Naive B cell (primary cell): ENCODE data around the gene PTPN3. TPM values are rescaled to one million over a fixed set of nuclear protein-coding genes. Genes with fewer than 3 reads are reported as not detected.
"Not testable (repeated sequence)": the region's sequence is repeated elsewhere in the genome, so short reads cannot be mapped to it uniquely, and the experiment has no call there.

Source experiments
- ATAC-seq, 2 donors: fragments of 150-1000 bp; cut with Tn5 transposase; 2 replicates each; pipeline ENCODE4 v1.10.0; 2021; ENCODE audit warnings: low read depth in 2 of 2, mild to moderate bottlenecking in 2 of 2, moderate library complexity in 2 of 2
- DNase-seq: peaks from one replicate; pipeline ENCODE4 v3.0.0; 2022
- H3K27ac Mint-ChIP-seq, 6 donors: one replicate each; pipeline ENCODE4 v1.8.0; 2020 to 2022; ENCODE audit warnings: mild to moderate bottlenecking in 6 of 6, mixed read lengths in 6 of 6, moderate library complexity in 5 of 6, inconsistent platforms in 2 of 6
- H3K27me3 Mint-ChIP-seq, 3 donors: one replicate each; pipeline ENCODE4 v1.8.0; 2021 to 2022; ENCODE audit warnings: mixed read lengths in 3 of 3, mild to moderate bottlenecking in 1 of 3
- H3K36me3 Mint-ChIP-seq, 2 donors: one replicate each; pipeline ENCODE4 v1.8.0; 2020 to 2022; ENCODE audit warnings: mixed read lengths in 2 of 2, inconsistent platforms in 1 of 2, mild to moderate bottlenecking in 1 of 2
- H3K4me1 Mint-ChIP-seq, 3 donors: one replicate each; pipeline ENCODE4 v1.8.0; 2020 to 2022; ENCODE audit warnings: mixed read lengths in 3 of 3, inconsistent platforms in 1 of 3, mild to moderate bottlenecking in 1 of 3, moderate library complexity in 1 of 3
- H3K4me3 Mint-ChIP-seq, 8 donors: one replicate each; pipeline ENCODE4 v1.8.0; 2020 to 2022; ENCODE audit warnings: mild to moderate bottlenecking in 8 of 8, mixed read lengths in 8 of 8, moderate library complexity in 8 of 8, inconsistent platforms in 2 of 8
- H3K9me3 Mint-ChIP-seq, 7 donors: one replicate each; pipeline ENCODE4 v1.8.0; 2020 to 2022; ENCODE audit warnings: mixed read lengths in 7 of 7, mild to moderate bottlenecking in 5 of 7, inconsistent platforms in 2 of 7, moderate library complexity in 1 of 7
- polyA plus RNA-seq, 6 donors: library from polyadenylated mRNA; unstranded; fragments of 300-500 nt; fragmentation: Illumina TruSeq; gene quantifications; one replicate each; pipeline ENCODE4 v1.2.3, GENCODE V29; 2021; ENCODE audit warnings: low read depth in 6 of 6

PTPN3 gene
- polyA plus RNA-seq: not detected

GRCh38 chr9:109498195-109499092 lies at the start of gene PTPN3:
TSS of gene PTPN3 (minus strand) at chr9:109498307. CDS start at chr9:109463434, 34,873 bp downstream.
- Mint-ChIP-seq H3K27ac (peak within 1 kb of the TSS in 1 of 6 donors; percentile 25), H3K36me3 (peaks cover 0 to 12% of the 10 kb centered on the region in 2 donors), H3K4me1 (peaks cover 0 to 12% (median 8%) of the 10 kb centered on the region in 3 donors), H3K27me3 (peaks cover 62 to 79% (median 71%) of the 10 kb centered on the region in 3 donors), H3K9me3 (peaks cover 0 to 7% (median 2%) of the 10 kb centered on the region in 7 donors), H3K4me3 (peak within 1 kb of the TSS in 4 of 8 donors; percentile 23 to 68 (median 42))
- ATAC-seq (no peak), DNase-seq (no peak)

DNA sequence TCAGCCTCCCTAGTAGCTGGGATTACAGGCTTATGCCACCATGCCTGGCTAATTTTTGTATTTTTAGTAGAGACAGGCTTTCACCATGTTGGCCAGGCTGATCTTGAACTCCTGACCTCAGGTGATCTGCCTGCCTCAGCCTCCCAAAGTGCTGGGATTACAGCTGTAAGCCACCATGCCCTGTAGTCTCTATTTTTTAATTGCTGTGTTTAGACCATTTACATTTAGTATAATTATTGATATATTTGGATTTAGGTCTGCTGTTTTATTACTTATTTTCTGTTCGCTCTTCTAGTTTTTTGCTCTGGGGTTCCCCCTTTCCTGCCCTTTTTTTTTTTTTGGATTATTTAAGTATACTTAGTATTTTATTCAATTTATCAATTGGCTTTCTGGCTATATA lies 46.8 kb upstream of the PTPN3 start:
- not testable (repeated sequence) for ATAC-seq, H3K4me1 Mint-ChIP-seq, H3K27ac Mint-ChIP-seq, H3K4me3 Mint-ChIP-seq, H3K36me3 Mint-ChIP-seq, DNase-seq
- Mint-ChIP-seq H3K9me3 (peaks cover 4 to 73% (median 38%) of the 10 kb centered on the region in 7 donors), H3K27me3 (peaks cover 5 to 27% (median 11%) of the 10 kb centered on the region in 3 donors)

- Mint-ChIP-seq H3K4me1 (no peaks in the 10 kb centered on the region), H3K27me3 (peaks cover 10 to 33% (median 20%) of the 10 kb centered on the region in 3 donors), H3K4me3 (no peak overlapping the region), H3K27ac (no peak overlapping the region), H3K9me3 (peaks cover 4 to 53% (median 28%) of the 10 kb centered on the region in 7 donors), H3K36me3 (peaks cover 4 to 8% of the 10 kb centered on the region in 2 donors)
- ATAC-seq (no peak), DNase-seq (no peak)
Measured at GRCh38 chr9:109542922-109543321, 44.8 kb upstream of the PTPN3 start.

DNA sequence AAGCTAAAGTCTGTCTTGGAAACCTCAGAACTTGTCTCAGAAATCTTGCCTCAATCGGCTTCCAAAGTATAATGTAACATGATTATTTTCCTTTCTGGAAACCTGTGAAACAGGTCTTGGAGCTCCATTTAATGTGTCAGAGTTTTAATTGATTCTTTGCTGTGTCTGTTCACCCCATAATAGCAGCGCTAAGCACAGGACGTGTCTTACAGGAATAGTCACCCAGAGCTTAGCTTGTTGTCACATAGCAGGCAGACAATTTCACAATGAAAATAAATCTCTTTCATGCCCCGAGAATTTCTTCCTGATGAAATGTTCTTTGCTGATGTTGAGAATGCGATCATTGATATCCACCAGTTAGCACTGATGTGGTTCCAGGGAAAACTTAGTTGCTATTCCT lies 40.2 kb upstream of the PTPN3 start:
- no peak overlapping the region for H3K4me3 Mint-ChIP-seq
- H3K27me3 Mint-ChIP-seq: peaks cover 21 to 57% (median 28%) of the 10 kb centered on the region in 3 donors
- ATAC-seq (no peak), DNase-seq (no peak)
- no peaks in the 10 kb centered on the region for H3K4me1 Mint-ChIP-seq
- no peak overlapping the region for H3K27ac Mint-ChIP-seq
- peaks cover 0 to 4% of the 10 kb centered on the region in 2 donors for H3K36me3 Mint-ChIP-seq
- peaks cover 0 to 13% (median 7%) of the 10 kb centered on the region in 7 donors for H3K9me3 Mint-ChIP-seq

DNA sequence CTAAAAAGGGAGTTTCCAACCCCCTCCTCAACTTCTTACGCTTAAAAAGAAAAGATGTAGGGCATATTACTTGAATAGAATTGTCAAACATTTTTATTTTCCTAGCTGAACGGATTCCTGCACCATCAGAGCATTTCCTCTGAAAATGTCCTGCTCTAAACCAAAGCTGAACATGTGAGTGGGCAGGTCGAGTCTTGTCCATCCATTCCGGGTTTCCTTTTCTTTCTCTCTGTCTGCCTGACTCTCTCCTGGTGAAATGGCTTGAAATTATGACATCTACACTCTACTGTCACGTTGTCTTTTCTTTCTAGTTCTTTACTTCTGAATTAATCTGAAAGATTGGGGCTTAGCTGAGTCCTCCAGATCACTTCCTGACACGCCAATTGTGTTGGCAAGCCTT lies 39.2 kb upstream of the PTPN3 start:
- peaks cover 21 to 59% (median 28%) of the 10 kb centered on the region in 3 donors for H3K27me3 Mint-ChIP-seq
- DNase-seq: no peak
- no peaks in the 10 kb centered on the region for H3K4me1 Mint-ChIP-seq
- no peak overlapping the region for H3K4me3 Mint-ChIP-seq
- peak overlapping the region in 1 of 6 donors; percentile 78 for H3K27ac Mint-ChIP-seq
- H3K9me3 Mint-ChIP-seq: peaks cover 0 to 5% (median 2%) of the 10 kb centered on the region in 7 donors
- ATAC-seq: no peak
- H3K36me3 Mint-ChIP-seq: peaks cover 0 to 4% of the 10 kb centered on the region in 2 donors

- peaks cover 0 to 5% (median 0%) of the 10 kb centered on the region in 7 donors for H3K9me3 Mint-ChIP-seq
- DNase-seq (no peak), ATAC-seq (no peak)
- no peaks in the 10 kb centered on the region for H3K36me3 Mint-ChIP-seq
- H3K4me1 Mint-ChIP-seq: no peaks in the 10 kb centered on the region
- no peak overlapping the region for H3K4me3 Mint-ChIP-seq
- H3K27me3 Mint-ChIP-seq: peaks cover 21 to 57% (median 28%) of the 10 kb centered on the region in 3 donors
- no peak overlapping the region for H3K27ac Mint-ChIP-seq
Measured at GRCh38 chr9:109536859-109537258, 38.8 kb upstream of the PTPN3 start.

DNA sequence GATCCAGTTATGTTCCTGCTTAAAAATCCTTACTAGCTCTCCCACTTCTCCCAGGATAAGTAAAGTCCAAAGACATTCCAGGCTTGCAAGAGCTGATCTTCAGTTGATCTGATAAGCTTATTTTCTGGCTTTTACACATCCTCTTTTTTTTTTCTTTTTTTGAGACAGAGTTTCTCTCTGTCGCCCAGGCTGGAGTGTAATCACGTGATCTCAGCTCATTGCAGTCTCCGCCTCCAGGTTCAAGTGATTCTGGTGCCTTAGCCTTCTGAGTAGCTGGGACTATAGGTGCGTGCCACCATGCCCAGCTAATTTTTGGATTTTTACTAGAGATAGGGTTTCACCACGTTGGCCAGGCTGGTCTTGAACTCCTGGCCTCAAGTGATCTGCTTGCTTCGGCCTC lies 37.3 kb upstream of the PTPN3 start:
- peaks cover 21 to 49% (median 23%) of the 10 kb centered on the region in 3 donors for H3K27me3 Mint-ChIP-seq
- H3K4me1 Mint-ChIP-seq: no peaks in the 10 kb centered on the region
- ATAC-seq: no peak
- H3K36me3 Mint-ChIP-seq: no peaks in the 10 kb centered on the region
- DNase-seq: no peak
- H3K27ac Mint-ChIP-seq: no peak overlapping the region
- H3K4me3 Mint-ChIP-seq: no peak overlapping the region
- H3K9me3 Mint-ChIP-seq: peaks cover 0 to 5% (median 0%) of the 10 kb centered on the region in 7 donors

DNA sequence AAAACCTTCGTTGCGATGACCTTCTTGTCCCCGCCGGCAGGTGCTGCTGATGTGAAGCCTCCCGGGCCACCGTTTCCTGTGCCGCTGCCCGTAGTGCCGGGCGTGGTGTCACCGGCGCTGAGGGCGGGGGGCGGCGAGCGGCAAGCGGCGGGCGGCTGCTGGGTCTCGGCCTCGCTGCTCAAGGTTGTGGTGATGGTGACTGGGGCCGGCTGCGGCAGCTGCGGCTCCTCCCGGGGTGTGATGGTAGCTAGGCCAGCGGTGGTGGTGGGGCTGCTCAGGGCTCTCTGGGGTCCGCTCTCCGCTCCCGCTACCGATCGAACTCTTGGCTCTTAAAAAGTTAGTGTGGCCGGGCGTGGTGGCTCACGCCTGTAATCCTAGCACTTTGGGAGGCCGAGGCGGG lies 36.0 kb upstream of the PTPN3 start:
- peaks cover 11 to 44% (median 26%) of the 10 kb centered on the region in 3 donors for H3K27me3 Mint-ChIP-seq
- no peaks in the 10 kb centered on the region for H3K36me3 Mint-ChIP-seq
- ATAC-seq (no peak), DNase-seq (no peak)
- no peaks in the 10 kb centered on the region for H3K4me1 Mint-ChIP-seq
- peaks cover 0 to 5% (median 0%) of the 10 kb centered on the region in 7 donors for H3K9me3 Mint-ChIP-seq
- no peak overlapping the region for H3K27ac Mint-ChIP-seq
- H3K4me3 Mint-ChIP-seq: no peak overlapping the region

- H3K4me3 Mint-ChIP-seq, ATAC-seq, H3K27ac Mint-ChIP-seq, DNase-seq, H3K36me3 Mint-ChIP-seq, H3K9me3 Mint-ChIP-seq, H3K4me1 Mint-ChIP-seq: not testable (repeated sequence)
- H3K27me3 Mint-ChIP-seq: peaks cover 6 to 39% (median 20%) of the 10 kb centered on the region in 3 donors
Measured at GRCh38 chr9:109532652-109533051, 34.5 kb upstream of the PTPN3 start.

GRCh38 chr9:109522106-109522505 lies 24.0 kb upstream of the PTPN3 start:
- Mint-ChIP-seq H3K4me1 (no peaks in the 10 kb centered on the region), H3K9me3 (peaks cover 0 to 2% (median 0%) of the 10 kb centered on the region in 7 donors), H3K36me3 (no peaks in the 10 kb centered on the region), H3K27me3 (peaks cover 14 to 27% (median 23%) of the 10 kb centered on the region in 3 donors), H3K27ac (no peak overlapping the region), H3K4me3 (no peak overlapping the region)
- no peak for DNase-seq
- ATAC-seq: no peak

DNA sequence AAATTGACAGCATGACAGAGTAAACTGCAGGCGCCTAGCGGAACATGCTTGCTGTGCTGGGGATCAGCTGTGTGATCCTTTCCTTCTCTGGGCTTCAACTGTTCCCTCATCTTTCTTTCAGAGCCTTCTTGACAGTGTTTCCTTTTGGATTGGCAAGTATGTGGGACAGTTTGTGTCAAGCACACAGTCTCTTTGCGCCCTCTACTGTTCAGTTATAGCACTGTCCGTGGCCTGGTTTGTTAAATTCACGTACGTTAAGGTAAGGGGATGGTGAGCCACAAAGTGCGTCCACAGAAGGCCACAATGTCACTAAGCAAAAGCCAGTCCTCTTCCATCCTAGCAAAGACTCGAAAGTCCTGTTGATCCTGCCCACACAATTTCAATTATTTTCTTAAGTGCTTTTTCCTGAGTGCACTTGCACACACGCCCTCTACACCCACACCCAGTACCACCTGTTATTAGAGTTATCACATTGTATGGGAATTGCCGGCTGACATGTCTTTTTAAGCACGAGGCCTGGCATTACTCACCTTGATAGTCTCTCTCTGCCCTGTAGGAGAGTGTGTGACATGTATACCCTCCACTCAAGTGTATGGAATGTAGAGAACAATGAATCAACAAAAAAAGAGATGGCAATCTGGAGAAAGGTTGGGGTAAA lies 22.5 kb upstream of the PTPN3 start:
- Mint-ChIP-seq H3K27ac (no peak overlapping the region), H3K9me3 (peaks cover 0 to 8% (median 0%) of the 10 kb centered on the region in 7 donors), H3K27me3 (peaks cover 27 to 35% (median 34%) of the 10 kb centered on the region in 3 donors), H3K4me1 (no peaks in the 10 kb centered on the region), H3K36me3 (no peaks in the 10 kb centered on the region), H3K4me3 (no peak overlapping the region)
- DNase-seq (peak; percentile 5), ATAC-seq (no peak)

GRCh38 chr9:109519366-109519765 lies 21.3 kb upstream of the PTPN3 start:
- Mint-ChIP-seq H3K4me3 (no peak overlapping the region), H3K27me3 (peaks cover 27 to 39% (median 34%) of the 10 kb centered on the region in 3 donors), H3K36me3 (no peaks in the 10 kb centered on the region), H3K9me3 (peaks cover 0 to 8% (median 0%) of the 10 kb centered on the region in 7 donors), H3K27ac (no peak overlapping the region), H3K4me1 (no peaks in the 10 kb centered on the region)
- ATAC-seq: no peak
- no peak for DNase-seq

DNA sequence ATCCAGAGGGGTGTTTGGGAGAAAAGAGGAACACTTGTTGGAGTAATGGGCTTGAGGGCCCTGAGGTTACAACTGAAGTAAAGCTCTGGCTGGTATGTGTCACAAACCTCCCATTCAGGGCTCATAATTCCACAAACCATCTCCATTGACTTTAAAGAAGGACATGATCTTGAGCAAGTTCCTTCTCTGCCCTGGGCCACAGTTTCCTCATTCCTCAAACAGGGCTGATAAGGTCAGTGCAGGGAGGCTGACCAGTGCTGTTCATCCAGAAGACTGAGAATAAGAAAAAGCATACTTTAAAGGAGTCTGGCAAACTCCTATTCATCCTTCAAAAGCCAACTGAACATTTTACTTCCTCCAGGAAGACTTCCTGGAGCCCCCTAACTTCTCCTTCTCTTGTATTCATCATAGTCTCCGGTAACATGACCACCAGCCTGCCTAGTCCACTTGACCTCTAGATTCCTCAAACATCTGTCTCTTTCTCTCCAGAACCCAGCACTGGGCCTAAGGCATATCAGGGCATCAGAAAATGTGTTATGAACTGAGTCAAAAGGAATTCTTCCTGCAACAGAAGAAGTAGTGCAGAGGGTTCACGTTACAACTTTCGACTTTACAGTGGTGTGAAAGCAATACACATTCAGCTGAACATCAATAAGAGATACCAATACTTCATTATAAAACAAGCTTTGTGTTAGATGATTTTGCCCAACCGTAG lies 20.7 kb upstream of the PTPN3 start:
- peak overlapping the region in 1 of 8 donors; percentile 54 for H3K4me3 Mint-ChIP-seq
- no peak for DNase-seq
- ATAC-seq: no peak
- no peak overlapping the region for H3K27ac Mint-ChIP-seq
- peaks cover 27 to 45% (median 38%) of the 10 kb centered on the region in 3 donors for H3K27me3 Mint-ChIP-seq
- H3K4me1 Mint-ChIP-seq: no peaks in the 10 kb centered on the region
- H3K9me3 Mint-ChIP-seq: peaks cover 0 to 8% (median 0%) of the 10 kb centered on the region in 7 donors
- H3K36me3 Mint-ChIP-seq: no peaks in the 10 kb centered on the region
